Esophagus squamous epithelium (tissue), 5 donors: ENCODE measurements around the gene HLA-DOB. TPM values are rescaled to one million over a fixed set of nuclear protein-coding genes. Genes with fewer than 3 reads are reported as not detected.

Experiments
- DNase-seq: peaks from one replicate; lab custom pipeline; 2025; lab: John Stamatoyannopoulos, UW
- H3K27ac ChIP-seq, 4 donors: fragments of 200-600 bp; sonication (generic); one replicate each; pipeline ENCODE4 v1.5.1; 2016 to 2019; ENCODE audit warnings: mild to moderate bottlenecking in 1 of 4
- H3K27me3 ChIP-seq, 4 donors: fragments of 200-600 bp; sonication (generic); 1 replicate in 3 of 4; 2 replicates in 1 of 4; pipeline versions ENCODE4 v1.5.1 to v1.6.0; 2017 to 2021; ENCODE audit warnings: antibody characterized with exemption in 1 of 4
- H3K36me3 ChIP-seq, 3 donors: fragments of 200-600 bp; sonication (generic); one replicate each; pipeline ENCODE4 v1.5.1; 2016 to 2019
- H3K4me1 ChIP-seq, 3 donors: fragments of 200-600 bp; sonication (generic); one replicate each; pipeline ENCODE4 v1.5.1; 2017 to 2019
- H3K4me3 ChIP-seq, 4 donors: fragments of 200-600 bp; sonication (generic); 1 replicate in 3 of 4; 2 replicates in 1 of 4; pipeline ENCODE4 v1.5.1; 2016 to 2019; ENCODE audit warnings: mild to moderate bottlenecking in 2 of 4, moderate library complexity in 1 of 4
- H3K9me3 ChIP-seq, 3 donors: fragments of 200-600 bp; sonication (generic); one replicate each; pipeline ENCODE4 v1.5.1; 2016 to 2019
- CTCF ChIP-seq, 6 experiments: fragments of 450-650 bp in 4 of 6; fragments of 200-600 bp in 2 of 6; sonication (generic) in 2 of 6; IDR thresholded peaks; one replicate each; pipeline ENCODE4 v1.5.1; 2016 to 2019; ENCODE audit warnings: antibody characterized with exemption in 6 of 6, mild to moderate bottlenecking in 4 of 6, moderate library complexity in 4 of 6
- POLR2A ChIP-seq, 4 donors: fragments of 450-650 bp; IDR thresholded peaks; one replicate each; pipeline ENCODE4 v1.6.1; 2017; ENCODE audit warnings: antibody characterized with exemption in 4 of 4, mild to moderate bottlenecking in 4 of 4, moderate library complexity in 3 of 4
- WGBS, 2 donors: methylation state at CpG; one replicate each; pipeline ENCODE4 v1.1.5; 2018; 5-methylcytosine and 5-hydroxymethylcytosine counted together
- intact Hi-C: fragments of 100-400 bp; cut with DNase I; formaldehyde crosslinking; loops from one replicate; pipeline ENCODE4 v1.15.0; 2022
- total RNA-seq, 4 donors: library from RNA; depleted of rRNA; stranded (reverse); fragments of >200 nt; gene quantifications; one replicate each; pipeline ENCODE4 v1.1.0, GENCODE V29; 2016
- donor health status: DM: yes; HTN: yes; CAD: no.

HLA-DOB gene
- total RNA-seq, 4 donors from 2014 or later: 0.34 to 3.6 (median 0.74) TPM

GRCh38 chr6:32843979-32844838, 27.4 kb upstream of the HLA-DOB start, which contains the start of gene PSMB8:
PSMB8 (minus strand) TSS chr6:32844047; CDS start chr6:32843996, 51 bp downstream.
- H3K4me3 ChIP-seq: peak within 1 kb of the TSS; percentile 60 to 86 (median 72)
- peak; percentile 87 for DNase-seq
- no peaks in the 10 kb centered on the region for H3K27me3 ChIP-seq
- peaks cover 20 to 53% (median 28%) of the 10 kb centered on the region in 3 donors for H3K4me1 ChIP-seq
- H3K27ac ChIP-seq: peak within 1 kb of the TSS; percentile 92 to 98 (median 98)
- WGBS, 2 donors: 1 to 2% methylated on average over 14 to 34 of the region's 40 CpGs
- TF ChIP-seq CTCF (IDR thresholded peaks at IDR 0.05) (peak in 2 of 6 experiments; percentile 21 to 22), POLR2A (IDR thresholded peaks at IDR 0.05) (peak in 3 of 4 donors; percentile 88 to 97 (median 91))
- intact Hi-C loops: no loop called here
- H3K36me3 ChIP-seq: peaks cover 15 to 69% (median 22%) of the 10 kb centered on the region in 3 donors
- no peaks in the 10 kb centered on the region for H3K9me3 ChIP-seq

- 3 to 18% methylated on average over 7 to 8 of the region's 28 CpGs for WGBS, 2 donors
- intact Hi-C loops: no loop called here
- TF ChIP-seq CTCF (IDR thresholded peaks at IDR 0.05) (no peak), POLR2A (IDR thresholded peaks at IDR 0.05) (peak in 1 of 4 donors; percentile 10)
These were observed 26.7 kb upstream of the HLA-DOB start for GRCh38 chr6:32843331-32843978.

GRCh38 chr6:32842690-32843089, 25.9 kb upstream of the HLA-DOB start:
- TF ChIP-seq POLR2A (IDR thresholded peaks at IDR 0.05): no peak
- TF ChIP-seq CTCF (IDR thresholded peaks at IDR 0.05): no peak
- no peak for DNase-seq
- peak overlapping the region; percentile 30 to 98 (median 95) for H3K27ac ChIP-seq
- peak overlapping the region in 2 of 4 donors; percentile 74 to 86 for H3K4me3 ChIP-seq
- peaks cover 7 to 54% (median 10%) of the 10 kb centered on the region in 3 donors for H3K36me3 ChIP-seq
- no peaks in the 10 kb centered on the region for H3K9me3 ChIP-seq
- H3K27me3 ChIP-seq: no peaks in the 10 kb centered on the region
- 64 to 65% methylated on average over 3 to 8 of the region's 8 CpGs for WGBS, 2 donors
- H3K4me1 ChIP-seq: peaks cover 20 to 62% (median 33%) of the 10 kb centered on the region in 3 donors
- intact Hi-C loops: no loop called here

More at GRCh38 chr6:32843331-32843978, 26.7 kb upstream of the HLA-DOB start:
- no peak for DNase-seq
- peaks cover 15 to 61% (median 15%) of the 10 kb centered on the region in 3 donors for H3K36me3 ChIP-seq
- H3K27ac ChIP-seq: peak overlapping the region; percentile 92 to 98 (median 98)
- peak overlapping the region; percentile 60 to 86 (median 72) for H3K4me3 ChIP-seq
- H3K4me1 ChIP-seq: peaks cover 20 to 58% (median 32%) of the 10 kb centered on the region in 3 donors
- no peaks in the 10 kb centered on the region for H3K9me3 ChIP-seq
- no peaks in the 10 kb centered on the region for H3K27me3 ChIP-seq

GRCh38 chr6:32842021-32842650, 25.3 kb upstream of the HLA-DOB start:
- Histone ChIP-seq H3K9me3 (no peaks in the 10 kb centered on the region), H3K27ac (peak overlapping the region in 3 of 4 donors; percentile 30 to 98 (median 98)), H3K36me3 (peaks cover 3 to 48% (median 5%) of the 10 kb centered on the region in 3 donors), H3K4me1 (peaks cover 20 to 66% (median 38%) of the 10 kb centered on the region in 3 donors), H3K27me3 (no peaks in the 10 kb centered on the region), H3K4me3 (peak overlapping the region in 2 of 4 donors; percentile 74 to 86)
- intact Hi-C loops: no loop called here
- WGBS, 2 donors: 72 to 96% methylated on average over 6 of the region's 6 CpGs
- DNase-seq: no peak
- TF ChIP-seq POLR2A (IDR thresholded peaks at IDR 0.05): no peak
- no peak for TF ChIP-seq CTCF (IDR thresholded peaks at IDR 0.05)
